Measurements from ENCODE around the gene ABHD14A. TPM values are rescaled to one million over a fixed set of nuclear protein-coding genes. Genes with fewer than 3 reads are reported as not detected.

ABHD14A gene
- 9.4 to 15.7 TPM (median 14.2 TPM) in 5 replicates for total RNA-seq (2022; extraction: Qiagen RNA extraction; ENCODE audit: low read depth)

DNA sequence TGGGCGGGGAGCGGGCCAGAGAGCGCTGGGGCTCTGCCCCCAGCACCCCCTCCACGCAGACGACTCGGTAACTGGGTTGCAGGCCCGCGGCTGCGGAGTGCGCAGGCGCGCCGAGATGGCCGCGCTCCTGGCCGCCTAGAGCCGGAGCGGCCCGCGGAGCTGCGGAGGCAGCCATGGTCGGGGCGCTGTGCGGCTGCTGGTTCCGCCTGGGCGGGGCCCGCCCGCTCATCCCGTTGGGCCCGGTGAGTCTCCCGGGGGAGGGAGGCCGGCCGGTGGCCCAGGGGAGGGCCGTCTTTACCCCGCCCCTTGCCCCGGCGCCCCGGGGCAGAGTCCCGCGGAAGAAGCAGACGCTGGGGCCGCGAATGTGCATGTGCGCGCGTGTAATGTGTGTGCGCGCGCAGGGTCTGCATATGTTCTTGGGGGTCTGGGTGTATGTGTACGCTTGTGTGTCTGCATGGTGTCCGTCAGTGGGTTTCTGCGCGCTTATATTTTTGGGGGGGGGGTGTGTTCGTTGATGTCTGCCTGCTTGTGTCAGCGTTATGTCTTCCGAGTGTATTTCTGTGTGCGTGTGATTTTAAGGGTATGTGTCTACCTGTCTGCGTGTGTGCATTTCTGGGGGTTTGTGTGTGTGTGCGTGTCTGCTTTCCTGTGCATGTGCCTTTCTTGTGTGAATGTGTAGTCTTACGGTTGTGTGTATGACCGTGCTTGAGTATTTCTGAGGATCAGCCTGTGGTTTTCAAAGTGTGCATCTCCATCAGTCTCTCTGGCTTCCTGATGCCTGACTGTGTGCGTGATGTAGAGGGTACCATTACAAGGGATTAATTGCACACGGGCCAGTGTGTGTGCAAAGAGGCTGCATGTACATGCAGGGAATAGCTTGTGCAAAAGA is at the start of gene ABHD14A:
TSS of gene ABHD14A (plus strand) at position 102 of the 889 bp plus-strand sequence. CDS start at position 174, 72 bp downstream.

GRCh38 chr3:51941798-51942602 is 32.9 kb upstream of the ABHD14A start, which contains the start of the genes PARP3 and RRP9:
TSS of gene PARP3 (plus strand) at chr3:51942363. CDS start at chr3:51943356, 993 bp downstream.
TSS of gene RRP9 (minus strand) at chr3:51941904. CDS start at chr3:51941867, 37 bp downstream.

DNA sequence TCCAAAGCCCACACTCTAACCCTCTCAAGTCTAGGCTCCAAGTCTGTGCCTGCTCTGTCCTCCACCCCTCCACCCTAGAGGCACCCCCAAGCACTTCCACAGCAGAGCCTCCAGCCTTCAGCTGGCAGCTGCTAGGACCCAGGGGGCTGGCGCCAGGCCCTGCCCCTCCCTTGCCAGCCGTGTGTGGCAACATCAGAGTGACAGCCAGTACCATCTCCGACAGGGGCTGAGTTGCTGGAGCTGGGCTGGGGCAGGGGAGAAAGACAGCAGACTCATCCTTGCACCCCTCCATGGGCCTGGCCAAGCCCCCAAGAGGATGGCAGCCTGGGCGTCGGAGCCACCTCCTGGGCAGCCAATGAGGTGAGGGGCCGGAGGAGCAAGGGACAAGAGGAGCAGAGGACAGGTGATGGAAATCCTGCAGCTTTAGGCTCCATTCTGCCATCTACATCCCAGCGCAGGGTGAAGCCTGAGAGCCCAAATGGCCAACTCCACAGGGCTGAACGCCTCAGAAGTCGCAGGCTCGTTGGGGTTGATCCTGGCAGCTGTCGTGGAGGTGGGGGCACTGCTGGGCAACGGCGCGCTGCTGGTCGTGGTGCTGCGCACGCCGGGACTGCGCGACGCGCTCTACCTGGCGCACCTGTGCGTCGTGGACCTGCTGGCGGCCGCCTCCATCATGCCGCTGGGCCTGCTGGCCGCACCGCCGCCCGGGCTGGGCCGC is 19.5 kb upstream of the ABHD14A start, which contains the start of gene GPR62:
TSS of gene GPR62 (plus strand) at position 207 of the 718 bp plus-strand sequence. CDS start at position 479, 272 bp downstream.

DNA sequence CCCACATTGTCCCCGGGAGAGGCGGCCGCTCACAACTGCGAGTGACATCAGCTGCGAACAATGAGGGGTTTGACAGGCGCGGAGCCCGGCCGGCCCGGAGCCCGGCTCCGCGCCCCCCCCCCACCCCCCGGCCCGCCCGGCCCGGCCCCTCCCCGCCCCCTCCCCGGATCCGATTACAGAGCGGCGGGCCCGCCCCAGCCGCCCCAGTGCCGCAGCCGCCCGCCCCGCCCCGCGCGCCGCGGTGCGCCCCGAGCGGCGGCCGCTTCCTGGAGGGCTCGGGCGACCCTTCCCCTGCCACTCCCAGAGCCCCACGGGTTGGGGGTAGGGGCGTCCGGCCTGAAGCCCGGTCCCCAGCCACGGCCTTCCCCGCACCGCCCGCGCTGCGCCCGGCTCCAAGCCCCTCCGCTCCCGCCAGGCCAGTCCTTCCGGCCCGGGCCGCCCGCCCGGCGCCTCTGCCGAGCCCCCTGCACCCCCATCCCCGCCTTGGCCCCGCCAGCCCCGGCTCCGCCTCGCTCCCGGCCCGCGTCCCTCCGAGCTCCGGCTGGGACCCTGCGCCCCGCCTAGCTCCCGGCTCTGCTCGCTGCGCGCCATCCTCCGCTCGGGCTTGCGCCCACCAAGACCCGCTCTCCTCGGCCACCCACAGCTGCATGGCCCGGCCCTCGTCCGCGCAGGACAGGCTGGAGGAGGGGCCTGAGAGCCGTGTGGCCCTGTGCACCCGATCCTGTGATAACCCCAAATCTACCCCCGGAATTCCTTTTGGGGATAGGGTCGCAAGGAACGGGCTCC is 7.3 kb upstream of the ABHD14A start, which contains the start of gene PCBP4:
TSS of gene PCBP4 (minus strand) at position 71 of the 786 bp plus-strand sequence. CDS start 6,214 bp downstream, outside the sequence.

GRCh38 chr3:51982838-51983577 is 8.1 kb downstream of the ABHD14A start, which contains the start of gene ACY1:
TSS of gene ACY1 (plus strand) at chr3:51983535. CDS start at chr3:51984065, 530 bp downstream.

GRCh38 chr3:51995346-51996163 is 20.7 kb downstream of the ABHD14A start, which contains the start of gene RPL29:
TSS of gene RPL29 (minus strand) at chr3:51995895. CDS start at chr3:51995461, 434 bp downstream.

Other genes with a start within 250 kb of the ABHD14A start
- not detected in 5 replicates for gene IQCF6, start 195.8 kb upstream of the ABHD14A start, total RNA-seq (2022; extraction: Qiagen RNA extraction; ENCODE audit: low read depth)
- not detected in 5 replicates for gene IQCF2, start 113.4 kb upstream of the ABHD14A start, total RNA-seq (2022; extraction: Qiagen RNA extraction; ENCODE audit: low read depth)
- gene IQCF5, start 99.5 kb upstream of the ABHD14A start, total RNA-seq (2022; extraction: Qiagen RNA extraction; ENCODE audit: low read depth) = not detected in 5 replicates
- 0.14 TPM in 1 of 5 replicates, not detected in the others for gene IQCF1, start 71.7 kb upstream of the ABHD14A start, total RNA-seq (2022; extraction: Qiagen RNA extraction; ENCODE audit: low read depth)
- 41.0 to 56.7 TPM (median 47.7 TPM) in 5 replicates for gene RRP9, start 33.2 kb upstream of the ABHD14A start, total RNA-seq (2022; extraction: Qiagen RNA extraction; ENCODE audit: low read depth)
- 8.4 to 10.5 TPM (median 9.5 TPM) in 5 replicates for gene PARP3, start 32.7 kb upstream of the ABHD14A start, total RNA-seq (2022; extraction: Qiagen RNA extraction; ENCODE audit: low read depth)
- gene GPR62, start 19.7 kb upstream of the ABHD14A start, total RNA-seq (2022; extraction: Qiagen RNA extraction; ENCODE audit: low read depth) = 0.06 TPM in 1 of 5 replicates, not detected in the others
- 11.7 to 13.8 TPM (median 12.9 TPM) in 5 replicates for gene PCBP4, start 7.6 kb upstream of the ABHD14A start, total RNA-seq (2022; extraction: Qiagen RNA extraction; ENCODE audit: low read depth)
- gene ABHD14B, start 1.0 kb upstream of the ABHD14A start, total RNA-seq (2022; extraction: Qiagen RNA extraction; ENCODE audit: low read depth) = 30.3 to 35.7 TPM (median 32.1 TPM) in 5 replicates
- gene ACY1, start 8.5 kb downstream of the ABHD14A start, total RNA-seq (2022; extraction: Qiagen RNA extraction; ENCODE audit: low read depth) = 23.8 to 27.0 TPM (median 25.0 TPM) in 5 replicates
- 1,233 to 1,659 TPM (median 1,287 TPM) in 5 replicates for gene RPL29, start 20.8 kb downstream of the ABHD14A start, total RNA-seq (2022; extraction: Qiagen RNA extraction; ENCODE audit: low read depth)
- gene DUSP7, start 81.5 kb downstream of the ABHD14A start, total RNA-seq (2022; extraction: Qiagen RNA extraction; ENCODE audit: low read depth) = 14.3 to 16.0 TPM (median 14.8 TPM) in 5 replicates
- gene POC1A, start 179.4 kb downstream of the ABHD14A start, total RNA-seq (2022; extraction: Qiagen RNA extraction; ENCODE audit: low read depth) = 15.5 to 20.4 TPM (median 17.8 TPM) in 5 replicates
- 49.5 to 55.6 TPM (median 52.5 TPM) in 5 replicates for gene ALAS1, start 223.1 kb downstream of the ABHD14A start, total RNA-seq (2022; extraction: Qiagen RNA extraction; ENCODE audit: low read depth)